ENCODE data around the gene ZNF619. TPM values are rescaled to one million over a fixed set of nuclear protein-coding genes. Genes with fewer than 3 reads are reported as not detected.

ZNF619 gene
- total RNA-seq (10 to 100 TPM in 3 of 5 experiments, 1 to 10 TPM in 2; 5.0 to 13.9 (median 12.3) TPM), polyA plus RNA-seq (1 to 10 TPM; 2.9 to 3.2 TPM), total RNA-seq (11.8 reads per million, percentile 39 among the genes with 10 or more reads in this experiment)

- peak; percentile 93 for ATAC-seq
- Histone ChIP-seq H3K27ac (ENCODE audit: low read depth, low read length) (peak within 1 kb of the TSS; percentile 80), H3K4me1 (ENCODE audit: control insufficient read depth in 2 of 2, insufficient read depth in 2 of 2, low read length in 2 of 2) (peaks cover 7 to 8% of the 10 kb centered on the region in 2 donors), H3K9me3 (ENCODE audit: control insufficient read depth in 2 of 3, low read length in 3 of 3) (no peaks in the 10 kb centered on the region), H3K27me3 (ENCODE audit: control insufficient read depth in 2 of 2, insufficient read depth in 2 of 2, low read length in 2 of 2) (no peaks in the 10 kb centered on the region), H3K4me3 (ENCODE audit: low read length) (peak within 1 kb of the TSS; percentile 82), H3K36me3 (ENCODE audit: control insufficient read depth in 2 of 3, insufficient read depth in 3 of 3, low read length in 3 of 3) (peaks cover 0 to 7% (median 0%) of the 10 kb centered on the region in 3 experiments)
- peak; percentile 11 to 60 (median 47) for DNase-seq
- no peaks in the 10 kb centered on the region for H3K27me3 Mint-ChIP-seq
- intact Hi-C loops (cut with micrococcal nuclease), result loop anchor here (1.0 kb wide), 6 partner anchors 19 to 1486 kb away; partner anchors contain the start of genes RPL14 (in 2 of the 2), ZNF620 (in 2 of the 2), ZNF621 (in 2 of the 2) and EIF1B (in 1 of the 2)
- no peaks in the 10 kb centered on the region for H3K9me3 Mint-ChIP-seq
- peaks cover 10 to 23% (median 12%) of the 10 kb centered on the region in 5 donors for H3K36me3 Mint-ChIP-seq
- peak within 1 kb of the TSS; percentile 61 to 97 (median 90) for H3K27ac Mint-ChIP-seq
- ChIA-PET POLR2A (interaction anchor here (0.7 to 4.1 kb wide), 5 partner anchors 12 to 49 kb away, joined by 3 to 23 read pairs (median 5); partner anchors contain the start of genes RPL14 and ZNF620), CTCF (interaction anchor here (1.0 kb wide), 1 partner anchor 168 kb away, joined by 3 read pairs; no protein-coding TSS in a partner anchor)
- peak within 1 kb of the TSS; percentile 84 to 97 (median 89) for H3K4me3 Mint-ChIP-seq
- peaks cover 13 to 38% (median 31%) of the 10 kb centered on the region in 7 donors for H3K4me1 Mint-ChIP-seq
Observed at GRCh38 chr3:40476478-40477470, at the start of gene ZNF619. Gene ZNF619 (plus strand): TSS chr3:40477122. CDS start chr3:40477980, 858 bp downstream.

- Histone ChIP-seq H3K4me3 (ENCODE audit: low read length) (no peak overlapping the region), H3K27me3 (ENCODE audit: control insufficient read depth in 2 of 2, insufficient read depth in 2 of 2, low read length in 2 of 2) (no peaks in the 10 kb centered on the region), H3K27ac (ENCODE audit: low read depth, low read length) (no peak overlapping the region), H3K9me3 (ENCODE audit: control insufficient read depth in 2 of 3, low read length in 3 of 3) (no peaks in the 10 kb centered on the region), H3K36me3 (ENCODE audit: control insufficient read depth in 2 of 3, insufficient read depth in 3 of 3, low read length in 3 of 3) (peaks cover 0 to 4% (median 0%) of the 10 kb centered on the region in 3 experiments), H3K4me1 (ENCODE audit: control insufficient read depth in 2 of 2, insufficient read depth in 2 of 2, low read length in 2 of 2) (no peaks in the 10 kb centered on the region)
- H3K9me3 Mint-ChIP-seq, result no peaks in the 10 kb centered on the region
- no peak overlapping the region for H3K4me3 Mint-ChIP-seq
- H3K4me1 Mint-ChIP-seq, result peaks cover 0 to 5% (median 0%) of the 10 kb centered on the region in 7 donors
- DNase-seq (no peak), ATAC-seq (no peak)
- peaks cover 0 to 6% (median 0%) of the 10 kb centered on the region in 5 donors for H3K27me3 Mint-ChIP-seq
- CTCF ChIA-PET, result no interaction called here
- POLR2A ChIA-PET, result no interaction called here
- no peak overlapping the region for H3K27ac Mint-ChIP-seq
- peaks cover 0 to 35% (median 12%) of the 10 kb centered on the region in 5 donors for H3K36me3 Mint-ChIP-seq
- intact Hi-C loops (cut with micrococcal nuclease), result no loop called here
Observed at GRCh38 chr3:40432793-40433192, 44.1 kb upstream of the ZNF619 start.

- H3K27ac Mint-ChIP-seq, result no peak overlapping the region
Observed at GRCh38 chr3:40437889-40438288, 39.0 kb upstream of the ZNF619 start.

DNA sequence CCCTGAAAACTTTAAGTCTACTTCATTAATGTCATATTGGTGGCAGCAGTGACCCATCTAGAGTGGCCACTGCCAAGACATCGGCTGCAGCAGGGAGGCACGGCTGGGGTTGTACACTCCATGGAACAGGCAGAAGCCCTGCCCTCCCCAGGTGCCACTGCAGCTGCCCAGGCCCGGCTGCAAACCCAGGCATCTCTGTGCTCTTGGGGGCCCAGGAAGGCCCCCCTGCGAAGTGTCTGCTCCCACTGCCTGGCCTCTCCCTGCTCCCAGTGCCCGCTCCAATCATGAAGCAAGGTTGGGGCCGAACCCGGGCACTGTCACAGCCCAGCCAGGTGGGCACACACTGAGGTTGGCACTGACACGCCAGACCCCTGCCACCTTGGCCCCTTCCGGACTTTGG lies 31.9 kb upstream of the ZNF619 start:
- no peak overlapping the region for H3K4me3 Mint-ChIP-seq
- H3K4me1 ChIP-seq (ENCODE audit: control insufficient read depth in 2 of 2, insufficient read depth in 2 of 2, low read length in 2 of 2), result no peaks in the 10 kb centered on the region
- DNase-seq, result no peak
- H3K4me3 ChIP-seq (ENCODE audit: low read length), result no peak overlapping the region
- ChIA-PET POLR2A (interaction anchor here (0.7 kb wide), 1 partner anchor 136 kb away, joined by 3 read pairs; no protein-coding TSS in a partner anchor), CTCF (no interaction called here)
- no peaks in the 10 kb centered on the region for H3K9me3 ChIP-seq (ENCODE audit: control insufficient read depth in 2 of 3, low read length in 3 of 3)
- intact Hi-C loops (cut with micrococcal nuclease), result no loop called here
- no peaks in the 10 kb centered on the region for H3K27me3 ChIP-seq (ENCODE audit: control insufficient read depth in 2 of 2, insufficient read depth in 2 of 2, low read length in 2 of 2)
- peaks cover 0 to 28% (median 7%) of the 10 kb centered on the region in 5 donors for H3K36me3 Mint-ChIP-seq
- no peak for ATAC-seq
- H3K27ac Mint-ChIP-seq, result no peak overlapping the region
- H3K36me3 ChIP-seq (ENCODE audit: control insufficient read depth in 2 of 3, insufficient read depth in 3 of 3, low read length in 3 of 3), result peaks cover 0 to 8% (median 0%) of the 10 kb centered on the region in 3 experiments
- H3K9me3 Mint-ChIP-seq, result peaks cover 0 to 5% (median 0%) of the 10 kb centered on the region in 11 donors
- no peak overlapping the region for H3K27ac ChIP-seq (ENCODE audit: low read depth, low read length)
- H3K4me1 Mint-ChIP-seq, result peaks cover 0 to 6% (median 0%) of the 10 kb centered on the region in 7 donors
- no peaks in the 10 kb centered on the region for H3K27me3 Mint-ChIP-seq

More at GRCh38 chr3:40437889-40438288, 39.0 kb upstream of the ZNF619 start:
- intact Hi-C loops (cut with micrococcal nuclease), result no loop called here
- POLR2A ChIA-PET, result no interaction called here
- H3K27me3 Mint-ChIP-seq, result no peaks in the 10 kb centered on the region
- CTCF ChIA-PET, result no interaction called here
- Histone ChIP-seq H3K36me3 (ENCODE audit: control insufficient read depth in 2 of 3, insufficient read depth in 3 of 3, low read length in 3 of 3) (no peaks in the 10 kb centered on the region), H3K27ac (ENCODE audit: low read depth, low read length) (no peak overlapping the region), H3K27me3 (ENCODE audit: control insufficient read depth in 2 of 2, insufficient read depth in 2 of 2, low read length in 2 of 2) (no peaks in the 10 kb centered on the region), H3K4me1 (ENCODE audit: control insufficient read depth in 2 of 2, insufficient read depth in 2 of 2, low read length in 2 of 2) (no peaks in the 10 kb centered on the region), H3K9me3 (ENCODE audit: control insufficient read depth in 2 of 3, low read length in 3 of 3) (no peaks in the 10 kb centered on the region), H3K4me3 (ENCODE audit: low read length) (no peak overlapping the region)
- H3K36me3 Mint-ChIP-seq, result peaks cover 0 to 22% (median 7%) of the 10 kb centered on the region in 5 donors
- peaks cover 0 to 5% (median 0%) of the 10 kb centered on the region in 11 donors for H3K9me3 Mint-ChIP-seq
- ATAC-seq (no peak), DNase-seq (no peak)
- no peak overlapping the region for H3K4me3 Mint-ChIP-seq
- peaks cover 0 to 5% (median 0%) of the 10 kb centered on the region in 7 donors for H3K4me1 Mint-ChIP-seq

DNA sequence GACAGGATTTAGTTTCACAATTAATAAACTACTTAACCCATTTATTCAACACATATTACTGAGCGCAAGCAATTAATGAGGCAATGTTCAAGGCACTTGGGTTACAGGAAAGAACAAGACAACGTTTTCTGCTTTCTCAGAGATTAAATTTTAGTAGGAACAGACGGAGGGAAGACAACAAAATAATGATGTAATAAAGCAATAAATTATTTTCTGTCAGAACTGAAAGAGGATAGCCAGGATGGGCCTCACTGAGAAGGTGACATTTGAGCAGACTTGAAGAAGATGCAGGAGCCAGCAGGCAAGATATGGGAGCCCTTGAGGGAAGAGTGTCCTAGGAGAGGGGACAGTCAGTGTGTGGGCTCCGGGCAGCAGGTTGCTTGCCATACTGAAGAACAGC lies 31.0 kb upstream of the ZNF619 start:
- Mint-ChIP-seq H3K9me3 (no peaks in the 10 kb centered on the region), H3K4me3 (no peak overlapping the region), H3K36me3 (peaks cover 0 to 20% (median 7%) of the 10 kb centered on the region in 5 donors), H3K4me1 (peaks cover 0 to 6% (median 0%) of the 10 kb centered on the region in 7 donors), H3K27ac (peak overlapping the region in 1 of 9 donors; percentile 18), H3K27me3 (no peaks in the 10 kb centered on the region)
- CTCF ChIA-PET, result no interaction called here
- DNase-seq (no peak), ATAC-seq (no peak)
- H3K27ac ChIP-seq (ENCODE audit: low read depth, low read length), result no peak overlapping the region
- H3K4me3 ChIP-seq (ENCODE audit: low read length), result no peak overlapping the region
- POLR2A ChIA-PET, result interaction anchor here (0.6 kb wide), 1 partner anchor 43 kb away, joined by 5 read pairs; no protein-coding TSS in a partner anchor
- no peaks in the 10 kb centered on the region for H3K9me3 ChIP-seq (ENCODE audit: control insufficient read depth in 2 of 3, low read length in 3 of 3)
- H3K4me1 ChIP-seq (ENCODE audit: control insufficient read depth in 2 of 2, insufficient read depth in 2 of 2, low read length in 2 of 2), result no peaks in the 10 kb centered on the region
- intact Hi-C loops (cut with micrococcal nuclease), result no loop called here
- H3K36me3 ChIP-seq (ENCODE audit: control insufficient read depth in 2 of 3, insufficient read depth in 3 of 3, low read length in 3 of 3), result peaks cover 0 to 8% (median 0%) of the 10 kb centered on the region in 3 experiments
- no peaks in the 10 kb centered on the region for H3K27me3 ChIP-seq (ENCODE audit: control insufficient read depth in 2 of 2, insufficient read depth in 2 of 2, low read length in 2 of 2)

DNA sequence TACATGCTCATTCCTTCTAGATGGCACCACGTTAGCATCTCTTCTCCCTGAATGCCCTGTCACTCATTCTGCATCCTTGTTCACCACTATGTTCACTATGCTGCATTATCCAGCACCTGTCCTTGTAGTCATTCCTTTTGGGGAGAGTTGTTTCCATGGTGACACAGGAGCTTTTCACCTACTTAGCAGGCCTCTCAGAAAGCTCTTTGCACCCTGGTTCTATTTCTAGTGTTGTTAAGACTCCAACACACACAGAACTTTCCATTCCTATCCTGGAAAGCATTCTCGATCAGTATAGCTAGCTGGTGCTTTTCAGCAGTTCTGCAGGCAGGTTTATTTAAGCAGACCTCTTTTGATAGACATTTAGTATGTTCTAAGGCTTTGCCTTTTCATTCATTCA lies 26.5 kb upstream of the ZNF619 start:
- ChIA-PET CTCF (no interaction called here), POLR2A (no interaction called here)
- Histone ChIP-seq H3K4me1 (ENCODE audit: control insufficient read depth in 2 of 2, insufficient read depth in 2 of 2, low read length in 2 of 2) (peaks cover 9 to 13% of the 10 kb centered on the region in 2 donors), H3K36me3 (ENCODE audit: control insufficient read depth in 2 of 3, insufficient read depth in 3 of 3, low read length in 3 of 3) (peaks cover 0 to 8% (median 0%) of the 10 kb centered on the region in 3 experiments), H3K27ac (ENCODE audit: low read depth, low read length) (no peak overlapping the region), H3K27me3 (ENCODE audit: control insufficient read depth in 2 of 2, insufficient read depth in 2 of 2, low read length in 2 of 2) (no peaks in the 10 kb centered on the region), H3K4me3 (ENCODE audit: low read length) (no peak overlapping the region), H3K9me3 (ENCODE audit: control insufficient read depth in 2 of 3, low read length in 3 of 3) (no peaks in the 10 kb centered on the region)
- Mint-ChIP-seq H3K27ac (no peak overlapping the region), H3K36me3 (peaks cover 0 to 20% (median 7%) of the 10 kb centered on the region in 5 donors), H3K4me3 (no peak overlapping the region), H3K4me1 (peaks cover 15 to 36% (median 27%) of the 10 kb centered on the region in 7 donors), H3K9me3 (no peaks in the 10 kb centered on the region), H3K27me3 (no peaks in the 10 kb centered on the region)
- ATAC-seq (no peak), DNase-seq (no peak)
- intact Hi-C loops (cut with micrococcal nuclease), result loop anchor here (5.0 to 10.0 kb wide), 4 partner anchors 258 to 1564 kb away; partner anchors contain the start of genes RPSA (in 1 of the 2), SCN11A (in 1 of the 2) and WDR48 (in 1 of the 2)

All from naive thymus-derived CD4-positive, alpha-beta T cell (primary cell).